ENCODE data around the gene SCARF2.

- TF ChIP-seq, protein P1, sequence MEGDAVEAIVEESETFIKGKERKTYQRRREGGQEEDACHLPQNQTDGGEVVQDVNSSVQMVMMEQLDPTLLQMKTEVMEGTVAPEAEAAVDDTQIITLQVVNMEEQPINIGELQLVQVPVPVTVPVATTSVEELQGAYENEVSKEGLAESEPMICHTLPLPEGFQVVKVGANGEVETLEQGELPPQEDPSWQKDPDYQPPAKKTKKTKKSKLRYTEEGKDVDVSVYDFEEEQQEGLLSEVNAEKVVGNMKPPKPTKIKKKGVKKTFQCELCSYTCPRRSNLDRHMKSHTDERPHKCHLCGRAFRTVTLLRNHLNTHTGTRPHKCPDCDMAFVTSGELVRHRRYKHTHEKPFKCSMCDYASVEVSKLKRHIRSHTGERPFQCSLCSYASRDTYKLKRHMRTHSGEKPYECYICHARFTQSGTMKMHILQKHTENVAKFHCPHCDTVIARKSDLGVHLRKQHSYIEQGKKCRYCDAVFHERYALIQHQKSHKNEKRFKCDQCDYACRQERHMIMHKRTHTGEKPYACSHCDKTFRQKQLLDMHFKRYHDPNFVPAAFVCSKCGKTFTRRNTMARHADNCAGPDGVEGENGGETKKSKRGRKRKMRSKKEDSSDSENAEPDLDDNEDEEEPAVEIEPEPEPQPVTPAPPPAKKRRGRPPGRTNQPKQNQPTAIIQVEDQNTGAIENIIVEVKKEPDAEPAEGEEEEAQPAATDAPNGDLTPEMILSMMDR (IDR thresholded peaks at IDR 0.05; ENCODE audit: borderline replicate concordance, extremely low read depth, low read length, poor library complexity, severe bottlenecking), result no peak
- TF ChIP-seq EZH2 (IDR thresholded peaks at IDR 0.05; ENCODE audit: borderline replicate concordance, low read depth, low read length, severe bottlenecking), result no peak
Measured at GRCh38 chr22:20400606-20401375, 36.8 kb downstream of the SCARF2 start.
